Hematopoietic multipotent progenitor cell (in vitro differentiated cells): ENCODE measurements around the gene PRDM10. TPM values are rescaled to one million over a fixed set of nuclear protein-coding genes. Genes with fewer than 3 reads are reported as not detected.
"Not testable (repeated sequence)": the region's sequence is repeated elsewhere in the genome, so short reads cannot be mapped to it uniquely, and the experiment has no call there.

ENCODE experiments used
- DNase-seq, 3 donors: peaks; one replicate each; pipeline ENCODE4 v3.0.0-alpha.2; 2011 to 2015; ENCODE audit warnings: low read depth in 2 of 3, low spot score in 2 of 3
- total RNA-seq: library from RNA; depleted of rRNA; stranded (reverse); fragments of >200 nt; gene quantifications from one replicate; pipeline ENCODE4 v1.2.3, GENCODE V29; 2012

Gene PRDM10
- total RNA-seq, 1 donor, result 11.0 TPM

DNA sequence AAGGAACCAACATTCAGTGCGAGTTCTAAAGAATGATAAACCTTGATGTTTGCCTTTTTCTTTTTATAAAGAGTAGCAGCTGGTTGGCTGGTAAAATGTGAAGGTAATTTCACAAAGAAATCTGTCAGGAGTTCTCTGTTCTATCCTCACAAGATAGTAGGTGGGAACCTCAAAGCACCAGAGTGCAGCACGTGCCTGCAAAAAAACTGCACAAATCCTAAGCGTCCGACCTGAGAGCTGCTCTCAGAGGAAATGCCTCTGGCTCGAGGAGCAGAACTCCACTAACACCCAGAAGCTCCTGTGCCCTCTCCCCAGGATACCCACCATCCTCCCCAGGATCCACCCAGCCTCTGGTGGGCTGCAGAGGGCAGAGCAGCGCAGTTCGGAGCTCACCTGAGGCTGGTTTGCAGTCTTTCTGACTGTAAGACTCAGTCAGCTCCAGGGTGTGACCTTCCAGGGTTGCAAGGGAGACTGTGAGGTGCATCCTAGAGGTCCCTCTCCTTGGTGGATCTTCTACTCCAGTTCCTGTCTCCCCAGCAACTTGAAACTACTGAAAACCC is 23.5 kb downstream of the PRDM10 start:
- no peak for DNase-seq

GRCh38 chr11:129978447-129978846 is 24.2 kb downstream of the PRDM10 start:
- no peak for DNase-seq

- DNase-seq, result no peak
Observed at GRCh38 chr11:129976328-129976727, 26.3 kb downstream of the PRDM10 start.

GRCh38 chr11:129975543-129975942 is 27.1 kb downstream of the PRDM10 start:
- DNase-seq, result no peak

DNA sequence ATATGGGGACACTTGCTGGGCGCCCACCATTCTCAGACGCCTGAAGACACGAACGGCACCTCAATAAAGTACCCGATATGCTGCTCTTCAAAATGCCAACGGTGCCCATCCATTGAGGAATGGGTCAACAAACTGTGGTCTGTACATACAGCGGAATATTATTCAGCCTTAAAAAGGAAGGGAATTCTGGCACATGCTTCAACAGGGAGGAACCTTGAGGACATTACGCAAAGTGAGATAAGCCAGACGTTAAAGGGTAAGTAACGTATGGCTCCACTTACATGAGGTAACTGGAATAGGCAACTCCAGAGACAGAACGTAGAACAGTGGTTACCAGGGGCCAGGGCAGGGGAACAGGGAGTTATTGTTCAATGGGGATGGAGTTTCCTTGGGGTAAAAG is 28.0 kb downstream of the PRDM10 start:
- DNase-seq, result no peak

DNA sequence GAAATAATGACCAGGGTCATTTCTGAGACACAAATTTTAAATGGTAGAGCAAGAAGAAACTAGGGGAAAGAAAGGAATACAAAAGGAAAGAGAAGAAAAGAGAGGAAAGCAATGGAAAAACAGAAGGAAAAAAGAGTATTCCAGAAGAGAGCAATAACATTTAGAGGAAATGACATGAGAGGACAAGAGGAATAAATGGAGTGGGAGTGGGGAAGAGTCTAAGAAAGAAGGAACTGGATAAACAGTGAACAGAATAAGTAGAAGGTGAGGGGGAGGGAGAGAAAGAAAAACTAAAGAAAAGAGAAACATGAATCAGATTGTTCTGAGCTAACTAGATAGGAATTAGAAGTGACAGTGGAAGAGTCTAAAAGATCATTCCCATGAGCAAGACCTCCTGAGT is 28.4 kb downstream of the PRDM10 start:
- no peak for DNase-seq

DNA sequence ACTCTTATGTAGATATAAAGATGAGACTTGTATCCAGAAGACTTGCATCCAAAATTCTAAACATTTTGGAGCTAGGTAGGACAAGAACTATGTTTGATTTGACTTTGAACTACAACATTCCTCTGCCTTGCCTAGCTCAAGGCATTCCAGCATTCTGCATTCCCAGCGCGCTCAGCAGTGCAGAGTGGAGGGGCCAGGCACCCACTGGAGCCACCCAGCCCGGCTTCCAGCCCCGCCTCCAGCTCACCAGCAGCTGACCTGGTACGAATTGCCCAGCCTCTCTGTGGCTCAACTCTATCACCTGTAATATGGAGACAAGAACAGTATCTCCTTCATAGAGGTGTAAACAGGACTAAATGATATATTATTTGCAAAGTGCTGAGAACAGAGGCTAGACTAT is 28.8 kb downstream of the PRDM10 start:
- DNase-seq, result no peak

DNA sequence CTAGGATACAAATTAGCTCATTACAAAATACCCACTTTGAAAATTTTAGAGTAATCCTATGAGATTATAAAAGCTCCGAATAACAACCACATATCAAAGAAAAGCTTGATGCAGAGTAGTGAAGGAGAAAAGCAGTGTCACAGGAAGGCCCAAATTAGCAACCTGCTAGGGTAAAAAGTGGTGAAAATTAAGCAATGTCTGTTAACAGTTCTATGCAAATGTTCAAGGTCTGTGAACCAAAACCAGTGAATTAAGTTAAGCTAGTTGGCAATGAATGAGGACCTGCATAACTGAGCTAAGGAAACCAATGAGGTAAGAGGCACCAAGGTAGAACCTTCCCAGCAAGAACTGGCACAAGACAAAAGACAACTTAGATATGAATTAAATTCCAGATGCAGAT is 29.6 kb downstream of the PRDM10 start:
- peak in 1 of 3 donors; percentile 23 for DNase-seq

DNA sequence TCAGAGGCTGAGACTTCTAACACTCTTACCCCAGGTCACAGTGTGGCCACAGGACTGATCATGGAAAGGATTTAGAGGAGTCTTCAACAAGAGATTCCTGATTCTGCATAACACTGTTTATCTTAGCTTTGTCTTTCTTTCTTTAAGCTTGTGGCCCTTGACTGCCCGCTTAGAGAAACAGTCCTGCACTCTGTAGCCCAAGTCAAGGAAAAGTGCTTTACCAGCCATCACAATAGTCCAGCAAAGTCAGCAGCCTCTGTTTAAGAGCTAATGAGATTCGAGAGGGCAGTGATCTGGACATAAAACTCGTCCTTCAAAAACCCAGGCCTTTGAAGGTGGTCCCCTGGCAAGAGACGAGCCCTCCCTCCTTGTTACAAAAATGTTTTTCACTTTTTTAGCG is 30.0 kb downstream of the PRDM10 start:
- DNase-seq, result no peak

DNA sequence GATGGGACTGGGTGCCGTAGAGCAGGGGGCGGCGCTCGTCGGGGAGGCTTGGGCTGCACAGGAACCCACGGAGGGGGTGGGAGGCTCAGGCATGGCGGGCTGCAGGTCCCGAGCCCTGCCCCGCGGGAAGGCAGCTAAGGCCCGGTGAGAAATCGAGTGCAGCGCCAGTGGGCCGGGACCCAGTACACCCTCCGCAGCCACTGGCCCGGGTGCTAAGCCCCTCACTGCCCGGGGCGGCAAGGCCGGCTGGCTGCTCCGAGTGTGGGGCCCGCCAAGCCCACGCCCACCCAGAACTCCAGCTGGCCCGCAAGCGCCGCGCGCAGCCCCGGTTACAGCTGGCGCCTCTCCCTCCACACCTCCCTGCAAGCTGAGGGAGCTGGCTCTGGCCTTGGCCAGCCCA is 30.8 kb downstream of the PRDM10 start:
- not testable (repeated sequence) for DNase-seq

- peak in 1 of 3 donors; percentile 20 for DNase-seq
Observed at GRCh38 chr11:129969920-129970319, 32.7 kb downstream of the PRDM10 start.

DNA sequence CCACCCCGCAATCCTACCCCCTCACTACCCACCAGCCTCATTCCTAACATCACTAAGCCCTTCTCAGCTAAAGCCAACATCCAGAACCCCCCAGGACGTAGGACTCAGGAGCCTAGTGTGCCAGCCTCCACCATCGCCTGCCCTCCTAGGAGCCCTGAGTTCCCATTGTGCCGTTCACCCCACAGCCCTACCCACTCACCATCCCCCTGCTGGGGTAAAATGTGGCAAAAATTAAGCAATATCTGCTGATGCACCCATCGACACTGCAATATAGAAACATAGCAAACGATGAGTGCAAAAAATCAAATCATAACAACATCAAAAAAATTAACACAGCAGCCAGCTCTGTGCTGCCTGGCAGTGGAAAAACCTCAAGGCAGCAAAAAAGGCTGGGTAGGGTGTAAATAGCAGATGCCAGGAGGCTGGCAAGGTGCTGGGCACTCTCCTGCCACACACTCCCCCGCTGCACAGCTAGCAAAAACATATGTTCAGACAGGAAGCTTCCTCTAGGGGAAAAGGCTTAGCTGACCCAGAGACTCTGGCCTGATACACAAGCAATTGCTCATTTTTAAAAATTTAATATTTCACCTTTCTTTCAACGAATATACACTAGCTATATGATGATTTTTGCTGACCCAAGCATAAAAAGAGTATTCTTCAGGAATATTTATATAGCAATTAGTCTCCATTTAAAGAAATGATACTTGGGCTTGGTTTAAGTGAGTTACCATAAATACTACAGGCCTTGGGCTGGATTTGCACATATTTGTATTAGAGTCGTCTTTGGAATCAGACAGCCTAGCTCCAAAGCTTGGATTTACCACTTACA is 33.8 kb downstream of the PRDM10 start:
- no peak for DNase-seq

DNA sequence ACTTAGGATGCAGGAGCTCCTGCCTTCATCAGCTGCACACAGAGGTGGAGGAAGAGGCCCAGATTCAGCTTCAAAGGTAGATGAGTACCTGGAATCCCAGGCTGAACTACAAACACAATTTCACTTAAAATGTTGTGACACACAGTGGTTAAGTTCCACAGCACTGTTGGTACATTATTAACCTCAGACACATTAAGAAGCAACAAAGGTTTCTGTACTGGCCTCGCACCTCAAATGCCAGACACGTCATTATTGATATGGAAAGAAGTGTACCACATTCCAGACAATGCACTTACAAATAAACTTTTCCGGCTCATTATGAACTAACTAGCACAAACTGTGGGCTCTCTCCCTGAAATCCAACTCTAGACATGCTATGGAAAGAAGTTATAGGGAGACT is 34.6 kb downstream of the PRDM10 start:
- no peak for DNase-seq

- DNase-seq, result no peak
Observed at GRCh38 chr11:129965248-129965647, 37.4 kb downstream of the PRDM10 start.

DNA sequence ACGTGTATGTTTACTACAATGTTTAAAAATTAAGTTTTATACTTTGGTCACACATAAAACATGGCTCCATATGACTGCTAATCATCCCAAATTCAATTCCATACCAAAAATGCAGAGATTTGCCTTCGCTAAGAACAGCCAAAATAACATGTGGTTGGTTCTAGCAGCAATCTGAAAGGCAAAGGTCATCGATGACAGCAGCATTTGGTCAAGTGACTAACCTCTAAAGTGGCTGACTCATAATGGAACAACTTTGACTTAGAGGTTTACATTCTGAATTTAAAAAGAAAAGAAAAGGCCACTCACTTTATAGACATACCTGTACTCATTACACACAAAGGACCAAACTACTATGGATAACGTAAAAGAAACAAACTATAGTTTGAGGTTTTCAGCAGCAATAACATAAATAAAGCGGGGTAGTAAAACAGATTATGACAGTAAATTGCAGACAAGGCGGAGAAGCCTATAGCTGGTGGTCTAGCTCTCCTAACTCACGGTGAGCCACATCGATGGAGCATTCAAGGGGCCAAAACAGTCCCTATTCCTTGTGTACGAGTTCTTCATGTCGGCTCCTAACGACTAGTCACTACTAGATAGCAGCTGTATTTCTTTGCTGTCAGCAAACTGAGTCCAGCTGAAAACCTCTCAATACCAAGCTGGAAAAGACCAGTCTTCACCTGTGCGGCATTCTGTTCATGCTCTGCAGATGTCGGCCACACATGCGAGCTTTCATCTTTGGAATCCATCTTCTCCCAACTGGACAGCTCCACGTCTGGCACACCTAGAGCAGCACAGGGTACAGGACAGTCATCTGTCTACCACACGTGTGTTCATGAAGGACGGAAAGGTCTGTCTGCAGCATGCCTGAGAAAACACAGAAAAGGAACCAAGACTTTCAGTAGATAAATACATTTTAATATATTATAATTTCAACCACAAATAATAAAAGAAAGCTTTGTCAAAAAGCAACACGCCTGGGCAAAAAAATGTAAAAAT is 42.1 kb downstream of the PRDM10 start:
- no peak for DNase-seq

- DNase-seq, result no peak
Observed at GRCh38 chr11:129959687-129960086, 42.9 kb downstream of the PRDM10 start.

- no peak for DNase-seq
Observed at GRCh38 chr11:129955282-129955681, 47.4 kb downstream of the PRDM10 start.

DNA sequence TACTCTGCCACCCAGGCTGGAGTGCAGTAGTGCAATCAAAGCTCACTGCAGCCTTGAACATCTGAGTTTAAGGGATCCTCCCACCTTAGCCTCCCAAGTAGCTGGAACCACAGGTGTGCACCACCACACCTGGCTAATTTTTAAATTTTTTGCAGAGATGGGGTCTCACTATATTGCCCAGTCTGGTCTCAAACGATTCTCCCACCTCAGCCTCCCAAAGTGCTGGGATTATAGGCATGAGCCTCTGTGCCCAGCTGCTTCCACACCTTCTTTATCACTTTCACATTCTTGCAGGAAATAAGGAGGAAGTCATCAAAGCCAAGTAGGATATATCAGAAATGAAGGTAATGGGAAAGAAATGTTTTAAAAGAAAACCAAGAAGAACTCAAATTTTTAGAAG is 47.9 kb downstream of the PRDM10 start:
- not testable (repeated sequence) for DNase-seq

- DNase-seq, result no peak
Observed at GRCh38 chr11:129951866-129952262, 50.8 kb downstream of the PRDM10 start.

DNA sequence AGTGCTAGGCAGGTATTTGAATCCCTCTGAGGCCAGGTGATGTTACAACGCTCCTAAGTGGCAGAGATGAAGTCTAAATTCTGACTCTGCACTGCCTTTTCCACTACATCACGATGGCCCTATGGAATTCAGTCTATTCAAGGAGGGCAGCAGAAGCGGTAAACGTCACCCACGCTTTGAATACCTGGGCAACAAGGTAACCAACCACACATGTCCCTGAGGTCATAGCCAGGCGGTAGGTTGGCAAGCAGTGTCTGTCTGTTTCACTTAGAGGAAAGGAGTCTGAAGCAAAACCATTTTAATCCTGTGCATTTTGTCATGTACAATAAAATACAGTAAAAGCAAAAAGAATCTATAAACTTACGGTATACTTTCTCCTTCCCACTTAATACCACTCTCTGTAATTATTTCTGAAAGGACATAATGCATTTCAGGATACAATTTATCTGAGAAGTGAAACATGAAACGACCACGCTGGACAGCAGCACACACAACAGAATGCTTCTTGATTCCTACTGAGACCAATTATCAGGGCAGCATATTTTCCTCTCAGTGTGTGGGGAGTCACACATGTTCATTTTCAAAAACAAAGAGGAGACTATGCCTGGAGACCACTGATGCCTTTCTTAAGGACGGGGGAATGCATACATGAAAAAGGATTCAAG is 51.3 kb downstream of the PRDM10 start:
- DNase-seq, result no peak
